GM12875 (cell line): ENCODE results near the gene ADGRE1.

Experiments
- H3K4me3 ChIP-seq: one replicate; pipeline ENCODE4 v1.5.1; 2011; ENCODE audit warnings: low read depth, low read length, control low read depth
- CTCF ChIP-seq: IDR thresholded peaks from 2 replicates; pipeline ENCODE4 v1.5.1; 2011; ENCODE audit warnings: low read depth, mild to moderate bottlenecking, control low read depth, inconsistent platforms, low read length, moderate library complexity, borderline replicate concordance; ENCODE audit not compliant: insufficient read depth

ADGRE1 gene

GRCh38 chr19:6891761-6892385 is 4.5 kb downstream of the ADGRE1 start:
- no peak overlapping the region for H3K4me3 ChIP-seq

DNA sequence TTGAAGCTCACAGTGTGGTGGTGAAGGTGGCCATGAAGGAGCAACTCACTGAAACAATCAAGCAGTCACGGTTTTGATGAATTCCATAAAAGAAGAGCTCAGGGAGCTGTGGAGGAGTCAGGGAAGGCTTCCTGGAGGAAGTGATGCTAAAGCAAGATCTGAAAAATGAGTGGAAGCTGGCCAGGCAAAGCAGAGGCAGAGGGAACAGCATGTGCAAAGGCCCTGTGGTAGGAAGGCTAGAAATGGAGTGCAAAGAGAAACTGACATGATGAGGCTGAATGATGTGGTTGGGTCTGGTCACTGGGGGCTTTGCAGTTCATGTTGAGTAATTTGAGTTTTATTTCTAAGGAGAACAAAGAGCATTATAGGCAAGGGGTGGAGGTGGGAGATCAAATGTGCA is 6.9 kb downstream of the ADGRE1 start:
- no peak overlapping the region for H3K4me3 ChIP-seq
- no peak for TF ChIP-seq CTCF

More at GRCh38 chr19:6891761-6892385, 4.5 kb downstream of the ADGRE1 start:
- TF ChIP-seq CTCF, result no peak

DNA sequence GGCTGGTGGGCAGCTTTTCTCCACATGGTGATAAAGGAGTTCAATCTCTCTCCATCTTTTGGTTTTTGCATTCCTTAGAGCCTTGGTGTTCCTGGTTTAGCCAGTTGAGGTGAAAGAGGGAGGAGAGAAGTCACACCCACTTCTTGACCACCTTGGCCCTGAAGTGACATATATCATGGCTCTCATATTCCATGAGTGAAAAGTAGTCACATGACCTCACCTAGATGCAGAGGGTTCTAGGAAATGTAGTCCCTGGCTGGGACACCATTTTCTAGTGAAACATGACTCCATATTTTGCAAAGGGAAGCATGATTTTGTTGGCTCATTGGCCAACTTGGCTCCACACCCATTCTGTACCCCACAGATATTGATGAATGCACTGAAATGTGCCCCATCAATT is 16.1 kb downstream of the ADGRE1 start:
- no peak for TF ChIP-seq CTCF
- H3K4me3 ChIP-seq, result no peak overlapping the region

GRCh38 chr19:6906559-6907060 is 19.2 kb downstream of the ADGRE1 start:
- H3K4me3 ChIP-seq, result no peak overlapping the region
- no peak for TF ChIP-seq CTCF

DNA sequence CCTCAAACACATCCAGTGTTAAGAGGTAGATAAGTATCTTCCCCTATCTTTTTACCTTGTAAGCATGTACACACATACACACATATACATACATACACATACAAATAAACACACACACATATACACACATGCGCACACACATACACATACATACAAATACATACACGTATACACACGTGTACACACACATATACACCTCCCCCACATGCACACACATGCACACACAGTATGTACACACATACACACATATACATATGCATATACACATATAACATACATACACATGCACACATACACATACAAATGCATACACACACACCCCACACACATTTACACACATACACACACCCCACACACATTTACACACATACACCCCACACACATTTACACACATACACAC is 24.1 kb downstream of the ADGRE1 start:
- no peak overlapping the region for H3K4me3 ChIP-seq
- TF ChIP-seq CTCF, result no peak

DNA sequence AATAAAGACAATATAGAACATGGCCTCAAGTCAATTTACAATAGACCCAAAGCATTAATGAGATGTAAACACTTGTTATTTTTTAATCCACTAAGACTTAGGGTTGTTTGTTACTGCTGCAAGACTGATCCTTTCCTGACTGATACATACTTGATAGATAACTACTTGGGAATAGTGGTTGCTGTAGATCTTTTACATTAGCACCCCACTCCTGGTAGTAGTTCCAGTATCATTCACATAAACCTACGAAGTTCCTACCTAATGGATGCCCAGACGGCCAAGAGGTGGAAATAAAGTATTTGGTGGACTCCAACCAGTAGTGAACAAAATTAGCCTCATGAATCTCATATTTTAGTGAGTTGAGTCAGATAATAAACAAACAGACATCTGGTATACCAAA is 26.9 kb downstream of the ADGRE1 start:
- H3K4me3 ChIP-seq, result no peak overlapping the region
- no peak for TF ChIP-seq CTCF

DNA sequence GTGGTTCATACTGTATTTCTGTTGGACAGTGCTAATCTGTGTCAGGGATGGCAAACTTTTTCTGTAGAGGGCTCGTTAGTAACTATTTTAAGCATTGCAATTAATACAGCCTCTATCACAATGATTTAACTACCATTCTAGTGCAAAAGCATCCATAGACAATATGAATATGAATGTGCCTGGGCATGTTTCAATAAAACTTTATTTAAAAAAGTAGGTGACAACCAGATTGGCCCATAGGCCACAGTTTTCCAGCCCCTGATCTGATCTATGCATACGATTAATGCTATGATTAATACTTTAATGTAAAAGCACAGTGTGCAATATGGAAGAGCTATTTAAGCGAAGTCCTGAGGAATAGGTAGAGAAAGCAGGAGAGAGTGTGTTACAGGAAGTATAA is 29.6 kb downstream of the ADGRE1 start:
- H3K4me3 ChIP-seq, result no peak overlapping the region
- no peak for TF ChIP-seq CTCF
